NCI-H460 (cell line): ENCODE data around the gene MICA. TPM values are rescaled to one million over a fixed set of nuclear protein-coding genes. Genes with fewer than 3 reads are reported as not detected.
"Not testable (repeated sequence)": the region's sequence is repeated elsewhere in the genome, so short reads cannot be mapped to it uniquely, and the experiment has no call there.

Experiments
- DNase-seq: peaks from one replicate; pipeline ENCODE4 v3.0.0-alpha.2; 2016; ENCODE audit warnings: low read depth; ENCODE audit errors: extremely low read depth
- polyA plus RNA-seq: library from polyadenylated mRNA; depleted of rRNA; stranded (reverse); fragments of >200 nt; gene quantifications from 2 replicates; pipeline ENCODE4 v1.2.3, GENCODE V29; 2014; cell fraction: nucleus; rRNA removed
- total RNA-seq: library from RNA; depleted of rRNA; stranded (reverse); fragments of >200 nt; shearing (Covaris generic); gene quantifications from 2 replicates; pipeline ENCODE4 v1.2.3, GENCODE V29; 2014; rRNA removed

Gene MICA
- total RNA-seq, result 13.7 and 15.2 TPM in 2 replicates
- 24.9 and 29.7 TPM in 2 replicates for polyA plus RNA-seq

DNA sequence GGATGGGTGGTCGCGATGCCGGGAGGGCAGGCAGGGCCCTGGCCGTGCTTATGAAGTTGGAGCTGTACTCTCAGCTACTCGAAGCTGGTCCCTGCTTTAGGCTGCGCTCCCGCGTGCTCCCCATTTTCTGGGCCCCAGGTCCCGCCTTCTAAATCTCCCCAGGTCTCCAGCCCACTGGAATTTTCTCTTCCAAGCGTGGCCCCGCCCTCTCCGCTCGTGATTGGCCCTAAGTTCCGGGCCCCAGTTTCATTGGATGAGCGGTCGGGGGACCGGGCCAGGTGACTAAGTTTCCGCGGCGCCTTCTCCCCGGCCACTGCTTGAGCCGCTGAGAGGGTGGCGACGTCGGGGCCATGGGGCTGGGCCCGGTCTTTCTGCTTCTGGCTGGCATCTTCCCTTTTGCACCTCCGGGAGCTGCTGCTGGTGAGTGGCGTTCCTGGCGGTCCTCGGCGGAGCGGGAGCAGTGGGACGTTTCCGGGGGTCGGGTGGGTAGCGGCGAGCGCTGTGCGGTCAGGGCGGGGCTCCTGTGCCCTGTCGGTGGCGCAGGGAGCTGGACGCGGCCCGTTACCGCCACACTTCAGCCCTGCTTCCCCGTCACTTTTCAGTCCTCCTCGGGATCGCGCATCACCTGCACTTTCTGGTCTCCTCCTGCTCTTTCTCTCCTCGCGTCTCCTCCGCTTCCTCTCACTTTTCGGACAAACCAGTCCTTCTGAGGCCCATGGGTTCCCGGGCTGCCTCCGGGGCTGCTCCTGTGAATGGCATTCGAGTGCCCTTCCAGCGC, at the start of gene MICA:
MICA (plus strand) TSS at position 313 of the 778 bp plus-strand sequence; CDS start at position 351, 38 bp downstream.
- DNase-seq, result peak; percentile 81

DNA sequence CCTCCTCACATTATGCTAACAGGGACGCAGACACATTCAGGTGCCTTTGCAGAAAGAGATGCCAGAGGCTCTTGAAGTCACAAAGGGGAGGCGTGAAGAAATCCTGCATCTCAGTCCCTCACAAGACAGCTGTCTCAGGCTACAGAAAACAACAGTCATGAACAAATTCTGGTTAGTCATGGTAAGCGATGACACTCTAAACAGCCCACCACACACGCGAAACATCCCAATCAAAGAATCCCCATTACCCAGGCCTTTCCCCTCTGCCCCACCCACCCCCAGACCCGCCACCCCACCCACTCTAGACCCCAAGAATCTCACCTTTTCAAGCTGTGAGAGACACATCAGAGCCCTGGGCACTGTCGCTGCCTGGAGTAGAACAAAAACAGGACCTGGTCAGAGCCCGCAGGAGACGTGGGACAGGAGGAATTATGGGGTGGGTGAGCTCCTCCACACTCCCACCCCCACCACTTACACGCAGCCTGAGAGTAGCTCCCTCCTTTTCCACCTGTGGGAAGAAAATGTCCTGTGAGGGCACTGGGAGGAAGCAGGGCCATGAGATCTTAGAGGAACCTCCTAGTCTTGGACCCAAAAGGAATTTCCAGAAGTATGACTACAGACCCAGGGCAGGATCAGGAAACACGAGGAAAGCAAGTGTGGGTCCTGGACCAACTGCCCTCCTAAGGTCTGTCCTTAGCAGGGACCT, 49.1 kb upstream of the MICA start:
- no peak for DNase-seq

DNA sequence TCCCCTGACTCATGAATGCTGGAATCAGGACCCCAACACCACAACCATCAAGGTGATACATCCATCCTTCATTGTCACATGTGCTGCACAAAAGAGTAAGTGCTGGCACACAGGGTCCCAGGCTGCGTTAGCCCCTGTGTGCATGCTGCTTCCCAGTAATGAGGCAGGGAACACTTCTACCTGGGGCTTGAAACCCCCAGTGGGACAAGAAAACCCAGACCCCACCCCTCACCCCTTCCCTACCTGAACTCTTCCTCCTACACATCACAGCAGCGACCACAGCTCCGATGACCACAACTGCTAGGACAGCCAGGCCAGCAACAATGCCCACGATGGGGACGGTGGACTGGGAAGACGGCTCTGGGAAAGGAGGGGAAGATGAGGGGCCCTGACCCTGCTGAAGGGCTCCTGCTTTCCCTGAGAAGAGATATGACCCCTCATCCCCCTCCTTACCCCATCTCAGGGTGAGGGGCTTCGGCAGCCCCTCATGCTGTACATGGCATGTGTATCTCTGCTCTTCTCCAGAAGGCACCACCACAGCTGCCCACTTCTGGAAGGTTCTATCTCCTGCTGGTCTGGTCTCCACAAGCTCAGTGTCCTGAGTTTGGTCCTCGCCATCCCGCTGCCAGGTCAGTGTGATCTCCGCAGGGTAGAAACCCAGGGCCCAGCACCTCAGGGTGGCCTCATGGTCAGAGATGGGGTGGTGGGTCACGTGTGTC, 48.4 kb upstream of the MICA start:
- DNase-seq, result no peak

DNA sequence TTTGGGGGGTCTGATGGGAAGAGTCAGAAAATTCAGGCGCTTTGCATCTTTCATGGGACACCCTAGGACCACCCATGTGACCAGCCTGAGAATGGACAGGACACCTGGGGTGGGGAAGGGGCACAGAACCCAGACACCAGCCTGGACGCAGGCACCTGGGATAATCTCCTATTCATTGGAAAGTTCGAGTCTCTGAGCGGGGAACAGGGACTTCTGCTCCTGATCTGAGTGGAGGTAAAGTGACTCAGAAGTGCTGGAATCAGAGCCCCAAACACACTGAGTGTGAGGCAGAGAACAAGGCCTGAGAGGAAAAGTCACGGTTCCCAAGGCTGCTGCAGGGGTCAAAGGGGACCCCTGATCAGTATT, 47.8 kb upstream of the MICA start:
- DNase-seq, result no peak

DNA sequence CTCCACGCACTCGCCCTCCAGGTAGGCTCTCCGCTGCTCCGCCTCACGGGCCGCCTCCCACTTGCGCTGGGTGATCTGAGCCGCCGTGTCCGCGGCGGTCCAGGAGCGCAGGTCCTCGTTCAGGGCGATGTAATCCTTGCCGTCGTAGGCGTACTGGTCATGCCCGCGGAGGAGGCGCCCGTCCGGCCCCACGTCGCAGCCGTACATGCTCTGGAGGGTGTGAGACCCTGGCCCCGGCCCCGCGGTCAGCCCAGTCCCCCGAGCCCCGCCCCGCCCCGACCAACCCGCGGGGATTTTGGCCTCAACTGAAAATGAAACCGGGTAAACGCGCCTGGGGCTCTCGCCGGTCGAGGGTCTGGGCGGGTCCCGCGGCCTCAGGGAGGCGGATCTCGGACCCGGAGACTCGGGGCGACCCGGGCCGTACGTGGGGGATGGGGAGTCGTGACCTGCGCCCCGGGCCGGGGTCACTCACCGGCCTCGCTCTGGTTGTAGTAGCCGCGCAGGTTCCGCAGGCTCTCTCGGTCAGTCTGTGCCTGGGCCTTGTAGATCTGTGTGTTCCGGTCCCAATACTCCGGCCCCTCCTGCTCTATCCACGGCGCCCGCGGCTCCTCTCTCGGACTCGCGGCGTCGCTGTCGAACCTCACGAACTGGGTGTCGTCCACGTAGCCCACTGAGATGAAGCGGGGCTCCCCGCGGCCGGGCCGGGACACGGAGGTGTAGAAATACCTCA, 47.0 kb upstream of the MICA start:
- no peak for DNase-seq

DNA sequence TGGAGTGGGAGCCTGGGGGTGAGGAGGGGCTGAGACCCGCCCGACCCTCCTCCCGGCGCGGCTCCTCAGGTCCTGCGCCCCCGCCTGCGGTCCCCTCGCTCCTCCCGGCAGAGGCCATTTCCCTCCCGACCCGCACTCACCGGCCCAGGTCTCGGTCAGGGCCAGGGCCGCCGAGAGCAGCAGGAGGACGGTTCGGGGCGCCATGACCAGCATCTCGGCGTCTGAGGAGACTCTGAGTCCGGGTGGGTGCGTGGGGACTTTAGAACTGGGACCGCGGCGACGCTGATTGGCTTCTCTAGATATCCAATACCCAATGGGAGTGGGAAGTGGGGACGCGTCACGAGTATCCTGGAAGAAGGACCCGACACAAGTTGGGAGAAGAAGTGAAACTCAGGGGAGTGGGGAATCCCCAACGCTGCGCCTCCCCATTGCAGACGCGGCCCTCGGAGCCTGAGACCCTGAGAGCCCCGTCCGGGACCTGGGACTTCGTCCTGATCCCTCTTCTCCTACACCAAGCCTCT, 46.4 kb upstream of the MICA start, which contains the start of gene HLA-B:
HLA-B (minus strand) TSS at position 234 of the 521 bp plus-strand sequence; CDS start at position 213, 21 bp downstream.
- peak; percentile 66 for DNase-seq

DNA sequence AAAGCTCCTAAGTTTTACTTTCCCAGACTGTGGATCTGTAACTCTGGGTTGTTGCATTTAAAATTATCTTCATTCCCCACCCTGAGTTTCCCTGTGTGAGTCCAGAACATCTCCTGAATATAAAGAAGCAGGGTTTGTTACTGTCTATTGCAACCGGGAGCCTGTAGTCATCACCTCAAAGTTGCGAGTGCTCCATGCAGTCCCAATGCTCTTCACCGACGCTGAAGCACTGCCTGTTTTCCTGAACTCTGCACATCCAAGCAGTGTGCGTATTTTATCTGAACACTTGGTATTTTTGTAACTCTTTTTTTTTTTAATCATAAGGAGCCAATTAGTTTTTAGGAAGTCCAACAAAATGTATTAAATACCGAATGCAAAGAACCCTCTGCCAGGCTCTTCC, 45.5 kb upstream of the MICA start:
- DNase-seq, result no peak

DNA sequence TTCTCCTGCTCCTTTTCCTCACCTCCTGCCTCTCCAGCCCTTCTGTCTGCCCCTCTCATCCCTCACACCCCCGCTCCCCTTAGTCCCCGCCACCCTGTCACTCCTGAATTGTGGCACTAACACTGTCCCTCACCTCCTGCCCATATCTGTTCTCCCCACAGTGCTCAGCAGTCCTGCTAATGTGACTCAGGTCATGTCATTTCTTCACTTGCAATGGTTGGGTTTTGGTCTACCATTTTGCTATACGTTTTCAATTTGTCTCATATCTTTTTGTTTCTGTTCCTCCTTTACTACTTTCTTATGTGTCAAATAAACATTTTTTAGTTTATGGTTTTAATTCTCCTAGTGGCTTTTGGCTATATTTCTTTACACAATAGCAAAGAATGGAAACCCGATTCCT, 45.1 kb upstream of the MICA start:
- no peak for DNase-seq

DNA sequence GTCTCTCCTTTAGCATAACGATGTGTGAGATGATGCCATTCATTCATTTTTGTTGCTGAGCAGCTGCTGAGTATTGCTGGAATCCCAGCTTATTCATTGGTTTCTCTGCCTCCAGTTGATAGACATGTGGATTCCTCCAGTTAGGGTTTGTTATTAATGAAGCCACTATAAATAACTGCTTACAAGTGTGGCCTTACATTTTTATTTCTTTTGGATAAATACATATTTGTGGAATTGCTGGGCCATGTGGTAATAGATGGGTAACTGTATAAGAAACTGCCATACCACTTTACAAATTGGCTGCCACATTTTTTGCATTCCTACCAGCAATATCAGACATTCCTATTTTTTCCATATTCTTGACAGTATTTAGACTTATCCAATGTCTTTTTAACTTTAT, 43.8 kb upstream of the MICA start:
- no peak for DNase-seq

DNA sequence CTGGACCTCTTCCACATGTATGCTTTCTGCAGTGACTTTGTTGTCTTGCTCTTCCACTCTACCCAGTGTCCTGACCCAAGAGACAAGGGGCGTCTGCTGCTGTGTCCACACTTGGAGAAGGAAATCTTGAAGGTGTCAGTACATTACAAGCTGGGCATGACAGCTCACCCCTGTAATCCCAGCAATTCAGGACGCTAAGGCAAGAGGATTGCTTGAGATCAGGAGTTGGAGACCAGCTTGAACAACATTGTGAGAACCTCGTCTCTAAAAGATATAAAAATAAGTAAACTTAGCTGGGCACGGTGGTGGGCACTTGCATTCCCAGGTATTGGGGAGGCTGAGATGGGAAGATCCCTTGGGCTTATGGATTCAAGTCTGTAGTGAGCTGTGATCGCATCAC, 40.6 kb upstream of the MICA start:
- DNase-seq, result no peak

DNA sequence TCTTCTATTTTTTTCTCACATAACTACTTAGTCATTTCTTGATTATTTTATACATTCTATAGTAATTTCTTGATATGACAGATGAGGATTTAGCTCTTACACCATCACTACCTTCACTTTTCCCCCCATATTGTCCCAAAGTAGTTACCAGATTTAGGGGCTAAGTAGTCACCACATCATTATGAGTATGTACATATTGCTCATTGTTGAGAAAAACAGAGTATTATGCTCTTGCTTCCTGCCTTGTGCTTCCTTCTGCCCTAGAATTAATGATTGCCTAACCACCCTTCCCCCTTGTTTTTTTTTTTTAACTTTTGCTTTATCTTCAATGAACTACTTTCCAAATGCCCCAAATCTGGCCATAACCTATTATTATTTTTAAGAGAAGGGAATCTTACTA, 39.6 kb upstream of the MICA start:
- DNase-seq, result no peak

DNA sequence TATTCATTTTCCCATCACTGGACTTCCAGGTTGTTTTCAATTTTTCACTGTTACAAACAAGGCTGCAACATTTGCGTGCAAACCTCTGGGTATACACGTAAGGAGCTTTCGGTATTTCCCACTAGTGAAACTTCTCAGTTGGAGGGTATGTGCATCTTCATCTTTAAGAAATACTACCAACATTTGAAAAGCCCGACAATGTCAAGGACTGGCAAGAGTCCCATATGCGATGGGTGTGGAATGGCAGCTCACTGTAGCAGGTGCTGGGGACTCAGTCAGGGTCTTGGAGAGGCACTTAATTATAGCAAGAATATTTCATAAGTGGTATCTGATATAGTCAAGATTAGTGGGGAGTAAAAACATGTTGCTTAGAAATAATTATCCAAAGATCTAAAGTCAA, 37.5 kb upstream of the MICA start:
- DNase-seq, result no peak

DNA sequence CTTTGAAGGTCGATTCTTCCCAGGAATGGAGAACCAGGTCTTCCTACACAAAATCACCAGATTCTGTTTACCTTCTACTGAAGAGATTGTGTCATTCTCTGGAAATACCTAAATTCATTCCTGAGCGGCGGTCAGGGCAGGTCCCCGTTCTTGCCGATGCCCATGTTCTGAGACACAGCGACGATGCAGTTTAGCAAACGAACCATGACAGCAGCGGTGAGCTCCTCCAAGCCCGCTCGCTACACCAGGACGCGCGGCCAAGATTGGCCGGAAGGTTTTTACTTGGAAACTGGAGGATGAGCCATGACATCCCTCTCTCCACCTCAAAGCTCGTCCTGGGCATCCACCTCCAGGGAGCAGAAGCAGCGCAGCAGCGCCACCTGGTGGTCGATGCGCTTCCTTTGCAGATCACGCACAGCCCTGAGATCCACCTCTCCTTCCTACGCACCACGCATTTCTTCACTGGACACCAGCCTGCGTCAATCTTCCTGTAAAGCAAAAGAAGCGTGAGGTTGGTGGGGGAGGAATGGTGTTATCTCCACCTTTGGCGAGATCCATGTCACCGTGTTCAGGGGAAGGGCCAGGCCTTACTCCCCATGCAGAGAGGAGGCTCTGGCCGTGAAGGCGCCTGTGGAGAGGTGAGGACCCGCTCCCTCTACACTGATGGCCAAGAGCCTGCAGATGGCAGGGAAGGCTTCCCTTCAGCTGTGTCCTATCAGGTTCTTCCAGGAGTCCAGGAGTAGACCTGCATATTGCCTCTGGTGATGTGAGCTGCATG, 36.5 kb upstream of the MICA start:
- DNase-seq, result peak; percentile 80

DNA sequence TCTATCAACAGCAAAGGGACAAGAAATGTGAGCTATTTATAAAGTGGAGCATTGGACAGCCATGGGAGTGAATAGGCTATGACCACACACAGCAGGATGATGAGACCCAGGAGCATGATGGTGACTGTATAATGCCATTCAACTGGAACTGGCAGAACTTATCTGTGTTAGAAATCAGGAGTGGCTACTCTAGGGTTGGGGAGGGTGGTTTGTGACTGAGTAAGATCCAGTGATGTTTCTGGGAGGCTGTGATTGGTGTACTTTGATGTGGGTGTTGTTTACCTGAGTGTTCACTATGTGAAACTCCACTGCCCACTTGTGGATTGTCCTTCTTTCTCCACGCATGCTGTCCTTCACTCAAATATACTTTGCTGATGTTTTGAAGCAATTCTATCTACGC, 34.9 kb upstream of the MICA start:
- no peak for DNase-seq

DNA sequence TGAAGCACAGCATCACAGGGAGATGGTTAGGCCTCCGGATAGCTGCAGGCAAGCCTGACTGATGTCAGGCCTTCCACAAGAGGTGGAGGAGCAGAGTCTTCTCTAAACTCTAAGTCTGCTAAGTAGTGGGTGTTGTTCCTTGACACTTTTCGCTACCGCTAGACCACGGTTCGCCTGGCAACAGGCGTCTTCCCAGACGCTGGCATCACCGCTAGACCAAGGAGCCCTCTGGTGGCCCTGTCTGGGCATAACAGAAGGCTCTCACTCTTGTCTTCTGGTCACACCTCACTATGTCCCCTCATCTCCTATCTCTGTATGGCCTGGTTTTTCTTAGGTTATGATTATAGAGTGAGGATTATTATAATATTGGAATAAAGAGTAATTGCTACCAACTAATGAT, 29.3 kb upstream of the MICA start:
- DNase-seq, result not testable (repeated sequence)

DNA sequence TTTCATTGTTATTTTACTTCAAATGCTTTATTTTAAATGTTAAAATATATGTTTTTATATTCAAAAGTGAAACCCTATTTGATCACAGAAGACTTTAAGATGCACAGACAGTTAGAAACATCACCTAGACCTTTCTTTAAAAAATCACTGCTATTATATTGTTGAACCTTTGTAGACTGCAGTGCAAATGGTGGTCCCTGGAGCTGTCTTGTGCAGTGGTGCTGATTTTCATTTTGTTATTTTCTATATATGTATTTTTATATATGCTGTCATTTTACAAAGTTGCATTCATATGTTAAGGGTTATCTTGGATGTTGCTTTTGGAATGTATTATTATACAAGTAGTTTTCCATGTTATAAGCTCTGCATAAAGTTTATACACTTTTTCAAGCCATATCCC, 27.7 kb upstream of the MICA start:
- DNase-seq, result no peak

DNA sequence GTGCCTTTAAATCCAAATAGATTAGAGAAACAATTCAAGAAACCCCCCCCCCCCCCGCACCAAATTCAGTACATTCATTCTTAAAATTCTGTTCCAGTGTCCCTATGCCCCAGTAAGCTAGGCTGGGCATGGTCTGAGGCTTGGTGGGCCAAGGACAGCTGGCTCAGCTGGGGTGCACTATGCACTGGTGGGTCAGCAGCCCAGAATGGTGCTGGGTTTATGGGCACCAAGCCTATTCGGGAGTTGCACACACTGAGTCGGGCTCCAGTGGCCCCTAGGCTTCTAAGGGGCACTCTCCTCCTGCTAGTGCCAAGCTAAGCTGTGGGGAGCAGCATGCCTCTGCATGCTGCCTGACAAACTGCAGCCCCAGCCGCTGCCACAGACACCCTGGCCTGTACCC, 26.4 kb upstream of the MICA start:
- DNase-seq, result no peak

DNA sequence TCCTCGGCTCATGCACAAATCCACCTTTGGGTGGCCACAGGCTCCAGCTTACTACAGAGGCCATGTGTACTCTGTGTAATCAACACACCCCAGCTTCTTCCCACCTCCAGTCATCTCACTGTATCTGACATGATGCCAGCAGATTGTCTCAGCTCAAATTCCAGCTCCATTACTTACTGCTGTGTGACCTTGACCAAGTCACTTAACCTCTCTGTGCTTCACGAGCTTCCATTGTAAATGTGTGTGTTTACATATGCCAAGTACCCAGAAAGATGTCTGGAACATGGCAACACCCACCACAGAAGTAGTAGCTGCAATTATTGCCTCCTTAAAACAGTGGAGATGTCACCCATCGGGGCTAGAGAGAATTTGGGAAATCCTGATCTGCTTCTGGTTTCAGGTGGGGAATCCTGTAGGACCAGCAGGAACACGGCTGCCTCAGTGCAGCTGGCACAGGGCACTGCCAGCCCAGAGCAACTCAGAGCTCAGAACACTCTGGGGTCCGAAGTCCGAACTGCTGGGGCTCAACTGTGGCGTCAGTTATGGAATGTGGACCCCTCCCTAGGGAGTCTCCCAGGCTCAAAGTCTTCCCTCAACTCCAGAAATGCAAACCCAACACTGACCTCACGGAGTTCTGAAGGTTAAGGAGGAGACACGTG, 25.2 kb upstream of the MICA start:
- DNase-seq, result no peak

DNA sequence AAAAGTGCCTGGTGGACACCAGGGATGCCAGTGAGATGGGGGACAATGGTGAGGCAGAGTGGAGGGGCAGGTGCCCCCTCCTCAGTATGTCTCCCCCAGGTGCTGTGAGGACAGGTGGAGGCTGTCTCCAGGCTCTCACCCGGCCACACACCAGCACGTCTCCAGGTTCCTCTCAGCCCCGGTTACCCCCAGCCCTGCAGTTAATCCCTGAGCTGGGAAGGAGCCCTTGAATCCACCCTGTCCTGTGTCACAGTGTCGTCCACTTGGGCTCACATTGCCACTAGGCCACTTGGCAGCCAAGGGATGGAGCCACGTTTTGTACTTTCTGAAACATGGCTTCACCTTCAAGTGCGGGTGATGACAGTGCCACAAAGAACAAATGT, 24.7 kb upstream of the MICA start:
- no peak for DNase-seq
